ENCODE data around the gene TMEM100.

DNA sequence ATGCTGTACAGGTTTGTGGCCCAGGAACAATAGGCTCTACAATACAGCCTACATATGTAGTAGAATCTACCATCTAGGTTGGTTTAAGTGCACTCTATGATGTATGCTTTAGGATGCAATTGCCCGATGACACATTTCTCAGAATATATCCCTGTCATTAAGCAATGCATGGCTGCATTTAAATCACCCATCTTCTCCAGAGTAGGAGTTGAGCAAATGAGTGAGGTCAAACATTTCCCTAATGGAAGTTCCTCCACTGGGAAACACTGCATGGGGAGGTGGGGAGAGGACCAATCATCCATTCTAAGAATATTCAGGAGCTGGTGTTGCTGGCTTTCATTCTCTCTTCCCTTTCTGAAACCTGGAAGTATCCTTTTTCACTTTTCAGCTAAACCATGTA is 26.2 kb upstream of the TMEM100 start:
- TF ChIP-seq, protein P1, sequence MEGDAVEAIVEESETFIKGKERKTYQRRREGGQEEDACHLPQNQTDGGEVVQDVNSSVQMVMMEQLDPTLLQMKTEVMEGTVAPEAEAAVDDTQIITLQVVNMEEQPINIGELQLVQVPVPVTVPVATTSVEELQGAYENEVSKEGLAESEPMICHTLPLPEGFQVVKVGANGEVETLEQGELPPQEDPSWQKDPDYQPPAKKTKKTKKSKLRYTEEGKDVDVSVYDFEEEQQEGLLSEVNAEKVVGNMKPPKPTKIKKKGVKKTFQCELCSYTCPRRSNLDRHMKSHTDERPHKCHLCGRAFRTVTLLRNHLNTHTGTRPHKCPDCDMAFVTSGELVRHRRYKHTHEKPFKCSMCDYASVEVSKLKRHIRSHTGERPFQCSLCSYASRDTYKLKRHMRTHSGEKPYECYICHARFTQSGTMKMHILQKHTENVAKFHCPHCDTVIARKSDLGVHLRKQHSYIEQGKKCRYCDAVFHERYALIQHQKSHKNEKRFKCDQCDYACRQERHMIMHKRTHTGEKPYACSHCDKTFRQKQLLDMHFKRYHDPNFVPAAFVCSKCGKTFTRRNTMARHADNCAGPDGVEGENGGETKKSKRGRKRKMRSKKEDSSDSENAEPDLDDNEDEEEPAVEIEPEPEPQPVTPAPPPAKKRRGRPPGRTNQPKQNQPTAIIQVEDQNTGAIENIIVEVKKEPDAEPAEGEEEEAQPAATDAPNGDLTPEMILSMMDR (IDR thresholded peaks at IDR 0.05; ENCODE audit: low read depth, low read length, poor library complexity, severe bottlenecking): no peak
- no peak for TF ChIP-seq EZH2phosphoT487 (IDR thresholded peaks at IDR 0.05; ENCODE audit: borderline replicate concordance, low read length)
